Right atrium auricular region (tissue), 2 donors: Measurements from ENCODE around the gene CT45A8. TPM values are rescaled to one million over a fixed set of nuclear protein-coding genes. Genes with fewer than 3 reads are reported as not detected.

ENCODE experiments used
- total RNA-seq, 2 donors: library from RNA; depleted of rRNA; stranded (reverse); fragments of >200 nt; gene quantifications; one replicate each; pipeline ENCODE4 v1.1.0, GENCODE V29; 2016

The CT45A8 gene
- total RNA-seq, 2 donors from 2014 or later: not detected

Other genes with a start within 250 kb of the CT45A8 start
- not detected for gene CT45A1, start 140.9 kb downstream of the CT45A8 start, total RNA-seq
- gene CT45A3, start 86.3 kb downstream of the CT45A8 start, total RNA-seq: not detected
- gene CT45A5, start 69.0 kb downstream of the CT45A8 start, total RNA-seq: not detected
- not detected for gene CT45A6, start 51.8 kb downstream of the CT45A8 start, total RNA-seq
- not detected for gene CT45A2, start 34.5 kb downstream of the CT45A8 start, total RNA-seq
- gene CT45A7, start 17.3 kb downstream of the CT45A8 start, total RNA-seq: not detected
- not detected for gene CT45A9, start 17.3 kb upstream of the CT45A8 start, total RNA-seq
- gene CT45A10, start 38.9 kb upstream of the CT45A8 start, total RNA-seq: not detected
- gene SAGE1, start 39.2 kb upstream of the CT45A8 start, total RNA-seq: not detected
- 10 to 100 TPM; 24.0 to 27.6 TPM for gene MMGT1, start 119.5 kb upstream of the CT45A8 start, total RNA-seq
- 10 to 100 TPM; 16.3 to 25.8 TPM for gene SLC9A6, start 130.9 kb upstream of the CT45A8 start, total RNA-seq